Testis (tissue), 3 donors: ENCODE data around the gene WWC1. TPM values are rescaled to one million over a fixed set of nuclear protein-coding genes. Genes with fewer than 3 reads are reported as not detected.

Source experiments
- DNase-seq: peaks from one replicate; pipeline ENCODE4 v3.0.0-alpha.2; 2019
- H3K27ac ChIP-seq, 2 donors: fragments of 200-600 bp; sonication (generic); one replicate each; pipeline ENCODE4 v1.5.1; 2019
- H3K27me3 ChIP-seq: fragments of 200-600 bp; sonication (generic); one replicate; pipeline ENCODE4 v1.5.1; 2019
- H3K36me3 ChIP-seq: fragments of 200-600 bp; sonication (generic); one replicate; pipeline ENCODE4 v1.5.1; 2017; ENCODE audit warnings: low read depth; ENCODE audit errors: missing control alignments
- H3K4me1 ChIP-seq: fragments of 200-600 bp; sonication (generic); one replicate; pipeline ENCODE4 v1.5.1; 2019
- H3K4me3 ChIP-seq, 2 donors: fragments of 200-600 bp; sonication (generic); one replicate each; pipeline ENCODE4 v1.5.1; 2017 to 2019
- H3K9me3 ChIP-seq: fragments of 200-600 bp; sonication (generic); one replicate; pipeline ENCODE4 v1.5.1; 2017
- CTCF ChIP-seq, 3 experiments: fragments of 450-650 bp in 2 of 3; fragments of 200-600 bp in 1 of 3; sonication (generic) in 1 of 3; IDR thresholded peaks; one replicate each; pipeline ENCODE4 v1.5.1; 2016 to 2019; ENCODE audit warnings: antibody characterized with exemption in 3 of 3, mild to moderate bottlenecking in 2 of 3, moderate library complexity in 1 of 3
- POLR2A ChIP-seq: fragments of 450-650 bp; IDR thresholded peaks from one replicate; pipeline ENCODE4 v1.6.1; 2017; ENCODE audit warnings: antibody characterized with exemption, mild to moderate bottlenecking, moderate library complexity
- WGBS, 2 donors: methylation state at CpG; one replicate each; pipeline ENCODE4 v1.1.5; 2018; 5-methylcytosine and 5-hydroxymethylcytosine counted together
- intact Hi-C: fragments of 100-400 bp; cut with DNase I; formaldehyde crosslinking; loops from one replicate; pipeline ENCODE4 v1.15.1; 2023; ENCODE audit warnings: low total_unique reads
- polyA plus RNA-seq: library from polyadenylated mRNA; stranded (reverse); fragments of 350-450 nt; fragmentation: Illumina TruSeq; extraction: RNeasy Lipid Tissue Mini Kit (QIAGEN cat#74804); gene quantifications from one replicate; pipeline ENCODE4 v1.2.3, GENCODE V29; 2014; ENCODE audit warnings: low read depth, low replicate concordance; ENCODE audit not compliant: insufficient read depth
- total RNA-seq, 2 donors: library from RNA; depleted of rRNA; stranded (reverse); fragments of >200 nt; gene quantifications; one replicate each; pipeline ENCODE4 v1.2.3, GENCODE V29; 2016

WWC1 gene
- total and polyA plus RNA-seq, 3 donors from 2014 or later: 3.7 to 6.0 (median 5.6) TPM

GRCh38 chr5:168365581-168366081 lies 74.2 kb downstream of the WWC1 start:
- no peak for TF ChIP-seq CTCF (IDR thresholded peaks at IDR 0.05)
- no peak for TF ChIP-seq POLR2A
- DNase-seq: no peak
- Histone ChIP-seq H3K27me3 (no peaks in the 10 kb centered on the region), H3K9me3 (no peaks in the 10 kb centered on the region), H3K27ac (no peak overlapping the region), H3K4me1 (no peaks in the 10 kb centered on the region), H3K4me3 (no peak overlapping the region), H3K36me3 (no peaks in the 10 kb centered on the region)
- WGBS, 2 donors: 46 to 53% methylated on average over 5 to 10 of the region's 10 CpGs
- intact Hi-C loops: no loop called here

- DNase-seq: no peak
- H3K9me3 ChIP-seq: no peaks in the 10 kb centered on the region
- no peak overlapping the region for H3K4me3 ChIP-seq
- H3K27me3 ChIP-seq: no peaks in the 10 kb centered on the region
- intact Hi-C loops: no loop called here
- H3K27ac ChIP-seq: no peak overlapping the region
- no peaks in the 10 kb centered on the region for H3K4me1 ChIP-seq
- H3K36me3 ChIP-seq: no peaks in the 10 kb centered on the region
- TF ChIP-seq CTCF (IDR thresholded peaks at IDR 0.05): no peak
- TF ChIP-seq POLR2A: no peak
- 75 to 89% methylated on average over 3 of the region's 3 CpGs for WGBS, 2 donors
Measured at GRCh38 chr5:168366116-168366515, 74.7 kb downstream of the WWC1 start.

- Histone ChIP-seq H3K27me3 (no peaks in the 10 kb centered on the region), H3K4me1 (no peaks in the 10 kb centered on the region), H3K36me3 (no peaks in the 10 kb centered on the region), H3K9me3 (no peaks in the 10 kb centered on the region), H3K27ac (no peak overlapping the region), H3K4me3 (no peak overlapping the region)
- TF ChIP-seq CTCF (IDR thresholded peaks at IDR 0.05) (no peak), POLR2A (no peak)
- WGBS, 2 donors: 71 to 84% methylated on average over 3 of the region's 3 CpGs
- intact Hi-C loops: no loop called here
- DNase-seq: no peak
Measured at GRCh38 chr5:168368854-168369253, 77.4 kb downstream of the WWC1 start.

- DNase-seq: no peak
- H3K36me3 ChIP-seq: no peaks in the 10 kb centered on the region
- no peak overlapping the region for H3K4me3 ChIP-seq
- no peak overlapping the region for H3K27ac ChIP-seq
- intact Hi-C loops: no loop called here
- no peaks in the 10 kb centered on the region for H3K9me3 ChIP-seq
- no peaks in the 10 kb centered on the region for H3K4me1 ChIP-seq
- no peaks in the 10 kb centered on the region for H3K27me3 ChIP-seq
- WGBS, 2 donors: 88 to 92% methylated on average over 4 of the region's 4 CpGs
- TF ChIP-seq POLR2A (no peak), CTCF (IDR thresholded peaks at IDR 0.05) (no peak)
Measured at GRCh38 chr5:168370831-168371230, 79.4 kb downstream of the WWC1 start.

GRCh38 chr5:168372356-168372946 lies 81.0 kb downstream of the WWC1 start:
- 79 to 83% methylated on average over 2 of the region's 2 CpGs for WGBS, 2 donors
- H3K9me3 ChIP-seq: no peaks in the 10 kb centered on the region
- TF ChIP-seq CTCF (IDR thresholded peaks at IDR 0.05): no peak
- no peak for TF ChIP-seq POLR2A
- H3K27ac ChIP-seq: no peak overlapping the region
- H3K4me1 ChIP-seq: no peaks in the 10 kb centered on the region
- H3K27me3 ChIP-seq: no peaks in the 10 kb centered on the region
- no peak for DNase-seq
- no peaks in the 10 kb centered on the region for H3K36me3 ChIP-seq
- H3K4me3 ChIP-seq: no peak overlapping the region
- intact Hi-C loops: no loop called here
